Esophagus squamous epithelium (tissue), 5 donors: ENCODE measurements around the gene TTC28. TPM values are rescaled to one million over a fixed set of nuclear protein-coding genes. Genes with fewer than 3 reads are reported as not detected.

Source experiments
- DNase-seq: peaks from one replicate; lab custom pipeline; 2025; lab: John Stamatoyannopoulos, UW
- H3K27ac ChIP-seq, 4 donors: fragments of 200-600 bp; sonication (generic); one replicate each; pipeline ENCODE4 v1.5.1; 2016 to 2019; ENCODE audit warnings: mild to moderate bottlenecking in 1 of 4
- H3K27me3 ChIP-seq, 4 donors: fragments of 200-600 bp; sonication (generic); 1 replicate in 3 of 4; 2 replicates in 1 of 4; pipeline versions ENCODE4 v1.5.1 to v1.6.0; 2017 to 2021; ENCODE audit warnings: antibody characterized with exemption in 1 of 4
- H3K36me3 ChIP-seq, 3 donors: fragments of 200-600 bp; sonication (generic); one replicate each; pipeline ENCODE4 v1.5.1; 2016 to 2019
- H3K4me1 ChIP-seq, 3 donors: fragments of 200-600 bp; sonication (generic); one replicate each; pipeline ENCODE4 v1.5.1; 2017 to 2019
- H3K4me3 ChIP-seq, 4 donors: fragments of 200-600 bp; sonication (generic); 1 replicate in 3 of 4; 2 replicates in 1 of 4; pipeline ENCODE4 v1.5.1; 2016 to 2019; ENCODE audit warnings: mild to moderate bottlenecking in 2 of 4, moderate library complexity in 1 of 4
- H3K9me3 ChIP-seq, 3 donors: fragments of 200-600 bp; sonication (generic); one replicate each; pipeline ENCODE4 v1.5.1; 2016 to 2019
- CTCF ChIP-seq, 6 experiments: fragments of 450-650 bp in 4 of 6; fragments of 200-600 bp in 2 of 6; sonication (generic) in 2 of 6; IDR thresholded peaks; one replicate each; pipeline ENCODE4 v1.5.1; 2016 to 2019; ENCODE audit warnings: antibody characterized with exemption in 6 of 6, mild to moderate bottlenecking in 4 of 6, moderate library complexity in 4 of 6
- POLR2A ChIP-seq, 4 donors: fragments of 450-650 bp; IDR thresholded peaks; one replicate each; pipeline ENCODE4 v1.6.1; 2017; ENCODE audit warnings: antibody characterized with exemption in 4 of 4, mild to moderate bottlenecking in 4 of 4, moderate library complexity in 3 of 4
- WGBS, 2 donors: methylation state at CpG; one replicate each; pipeline ENCODE4 v1.1.5; 2018; 5-methylcytosine and 5-hydroxymethylcytosine counted together
- intact Hi-C: fragments of 100-400 bp; cut with DNase I; formaldehyde crosslinking; loops from one replicate; pipeline ENCODE4 v1.15.0; 2022
- total RNA-seq, 4 donors: library from RNA; depleted of rRNA; stranded (reverse); fragments of >200 nt; gene quantifications; one replicate each; pipeline ENCODE4 v1.1.0, GENCODE V29; 2016
- donor health status: DM: yes; HTN: yes; CAD: no.

TTC28 gene
- total RNA-seq, 4 donors from 2014 or later, result 6.0 to 21.4 (median 7.7) TPM

DNA sequence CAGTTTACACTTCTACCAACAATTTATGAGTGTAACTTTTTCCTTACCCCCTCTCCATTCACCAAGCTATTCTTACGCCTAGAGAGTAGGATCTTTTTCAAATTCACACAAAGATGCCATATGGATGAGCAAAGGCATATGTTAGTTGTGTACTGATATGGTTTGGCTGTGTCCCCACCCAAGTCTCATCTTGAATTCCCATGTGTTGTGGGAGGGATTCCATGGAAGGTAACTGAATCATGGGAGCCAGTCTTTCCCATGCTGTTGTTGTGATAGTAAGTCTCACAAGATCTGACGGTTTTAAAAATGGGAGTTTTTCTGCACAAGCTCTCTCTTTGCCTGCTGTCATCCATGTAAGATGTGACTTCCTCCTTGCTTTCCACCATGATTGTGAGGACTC is 40.3 kb downstream of the TTC28 start:
- Histone ChIP-seq H3K9me3 (no peaks in the 10 kb centered on the region), H3K36me3 (no peaks in the 10 kb centered on the region), H3K4me1 (no peaks in the 10 kb centered on the region), H3K27ac (no peak overlapping the region), H3K27me3 (no peaks in the 10 kb centered on the region), H3K4me3 (no peak overlapping the region)
- intact Hi-C loops, result no loop called here
- TF ChIP-seq CTCF (IDR thresholded peaks at IDR 0.05), result no peak
- TF ChIP-seq POLR2A (IDR thresholded peaks at IDR 0.05), result no peak
- WGBS, 2 donors, result 91 to 98% methylated on average over 2 of the region's 2 CpGs
- DNase-seq, result no peak

- 88 to 92% methylated on average over 8 of the region's 8 CpGs for WGBS, 2 donors
- intact Hi-C loops, result no loop called here
- Histone ChIP-seq H3K27ac (no peak overlapping the region), H3K36me3 (no peaks in the 10 kb centered on the region), H3K27me3 (no peaks in the 10 kb centered on the region), H3K4me3 (no peak overlapping the region), H3K4me1 (no peaks in the 10 kb centered on the region), H3K9me3 (no peaks in the 10 kb centered on the region)
- no peak for TF ChIP-seq CTCF (IDR thresholded peaks at IDR 0.05)
- TF ChIP-seq POLR2A (IDR thresholded peaks at IDR 0.05), result no peak
- no peak for DNase-seq
These were observed 42.4 kb downstream of the TTC28 start for GRCh38 chr22:28637225-28637624.

DNA sequence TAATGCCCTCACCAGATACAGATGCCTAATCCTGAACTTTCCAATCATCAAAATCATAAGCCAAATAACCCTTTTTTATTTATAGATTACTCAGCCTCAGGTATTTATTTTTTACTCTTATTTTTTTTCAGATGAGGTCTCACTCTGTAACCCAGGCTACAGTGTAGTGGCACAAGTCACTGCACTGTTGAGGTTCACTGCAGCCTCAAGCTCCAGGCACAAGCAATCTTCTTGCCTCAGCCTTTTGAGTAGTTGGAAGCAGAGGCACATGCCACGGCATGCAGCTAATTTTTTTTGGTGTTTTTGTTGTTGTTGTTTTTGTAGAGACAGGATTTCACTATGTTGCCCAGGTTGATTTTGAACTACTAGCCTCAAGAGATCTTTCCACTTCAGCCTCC is 49.5 kb downstream of the TTC28 start:
- no peak for DNase-seq
- H3K27me3 ChIP-seq, result no peaks in the 10 kb centered on the region
- H3K36me3 ChIP-seq, result no peaks in the 10 kb centered on the region
- no peak overlapping the region for H3K4me3 ChIP-seq
- no peaks in the 10 kb centered on the region for H3K9me3 ChIP-seq
- no peak overlapping the region for H3K27ac ChIP-seq
- no peak for TF ChIP-seq CTCF (IDR thresholded peaks at IDR 0.05)
- TF ChIP-seq POLR2A (IDR thresholded peaks at IDR 0.05), result no peak
- intact Hi-C loops, result no loop called here
- no peaks in the 10 kb centered on the region for H3K4me1 ChIP-seq
- WGBS, 2 donors, result 60 to 70% methylated on average over 1 of the region's 1 CpG

DNA sequence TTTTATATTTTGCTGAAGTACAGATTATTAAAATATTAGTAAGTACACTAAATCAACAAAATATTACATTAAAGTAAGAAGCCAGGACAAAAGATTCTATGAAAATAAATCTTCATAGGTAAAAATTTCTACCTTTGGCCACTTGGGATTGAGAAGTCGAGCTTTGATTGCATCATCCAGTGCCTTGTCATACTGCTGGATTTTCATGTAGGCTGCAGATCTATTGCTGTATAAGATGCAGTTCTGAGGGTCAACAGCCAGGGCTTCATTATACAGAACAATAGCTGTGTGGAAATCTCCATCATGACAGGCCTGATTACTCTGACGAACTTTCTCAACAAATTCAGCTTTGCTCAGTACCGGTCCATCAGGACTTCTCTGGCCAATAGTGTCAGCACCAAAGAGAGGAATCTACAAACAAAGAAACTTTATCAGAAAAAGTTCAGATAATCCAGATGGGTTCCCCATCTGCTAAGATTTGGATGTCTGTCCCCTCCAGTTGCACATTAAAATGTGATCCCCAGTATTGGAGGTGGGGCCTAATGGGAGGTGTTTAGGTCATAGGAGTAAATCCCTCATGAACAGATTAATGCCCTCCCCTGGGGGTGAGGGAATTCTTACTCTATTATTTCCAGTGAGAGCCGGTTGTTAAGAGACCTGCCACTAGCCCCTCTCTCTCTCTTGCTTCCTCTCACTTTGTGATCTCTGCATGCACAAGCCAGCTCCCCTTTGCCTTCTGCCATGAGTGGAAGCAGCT is 50.0 kb downstream of the TTC28 start:
- Histone ChIP-seq H3K9me3 (no peaks in the 10 kb centered on the region), H3K27ac (no peak overlapping the region), H3K4me3 (no peak overlapping the region), H3K4me1 (no peaks in the 10 kb centered on the region), H3K27me3 (no peaks in the 10 kb centered on the region), H3K36me3 (no peaks in the 10 kb centered on the region)
- WGBS, 2 donors, result 72 to 81% methylated on average over 4 of the region's 4 CpGs
- intact Hi-C loops, result no loop called here
- TF ChIP-seq CTCF (IDR thresholded peaks at IDR 0.05), result no peak
- DNase-seq, result no peak

- Histone ChIP-seq H3K9me3 (no peaks in the 10 kb centered on the region), H3K27me3 (no peaks in the 10 kb centered on the region), H3K36me3 (no peaks in the 10 kb centered on the region), H3K4me3 (no peak overlapping the region), H3K27ac (no peak overlapping the region), H3K4me1 (no peaks in the 10 kb centered on the region)
- WGBS, 2 donors, result 83 to 89% methylated on average over 1 of the region's 1 CpG
- TF ChIP-seq CTCF (IDR thresholded peaks at IDR 0.05), result no peak
- no peak for TF ChIP-seq POLR2A (IDR thresholded peaks at IDR 0.05)
- no peak for DNase-seq
- intact Hi-C loops, result no loop called here
These were observed 50.9 kb downstream of the TTC28 start for GRCh38 chr22:28628766-28629165.
